Pancreas (tissue), 10 donors: ENCODE measurements around the gene FAM181A. TPM values are rescaled to one million over a fixed set of nuclear protein-coding genes. Genes with fewer than 3 reads are reported as not detected.

Experiments used
- ATAC-seq, 4 donors: fragments of 200-7000 bp; cut with Tn5 transposase; one replicate each; pipeline versions ENCODE4 v1.8.0 to v1.9.1; 2020; ENCODE audit warnings: mild to moderate bottlenecking in 4 of 4, moderate library complexity in 4 of 4
- DNase-seq, 6 donors: peaks; one replicate each; pipeline ENCODE4 v3.0.0-alpha.2; 2020
- FAIRE-seq: peaks from 2 replicates; lab custom pipeline; 2012; peaks lifted over from hg19 to GRCh38; lab: Jason Lieb, UNC
- H3K27ac ChIP-seq, 4 donors: fragments of 200-600 bp; sonication (generic); 1 replicate in 3 of 4; 2 replicates in 1 of 4; pipeline versions ENCODE4 v1.5.0 to v1.8.0; 2020
- H3K27me3 ChIP-seq, 4 donors: fragments of 200-600 bp; one replicate each; pipeline ENCODE4 v1.8.0; 2021
- H3K36me3 ChIP-seq, 3 donors: fragments of 200-600 bp; sonication (generic) in 1 of 3; one replicate each; pipeline versions ENCODE4 v1.5.0 to v1.8.0; 2020 to 2021
- H3K4me1 ChIP-seq, 3 donors: fragments of 200-600 bp; one replicate each; pipeline ENCODE4 v1.8.0; 2021
- H3K4me3 ChIP-seq, 4 donors: fragments of 200-600 bp; sonication (generic) in 2 of 4; one replicate each; pipeline versions ENCODE4 v1.5.0 to v1.8.0; 2020 to 2021
- H3K9me3 ChIP-seq, 4 donors: fragments of 200-600 bp; one replicate each; pipeline ENCODE4 v1.8.0; 2021
- CTCF ChIP-seq, 4 donors: fragments of 200-600 bp; sonication (generic) in 3 of 4; IDR thresholded peaks; one replicate each; pipeline versions ENCODE4 v1.5.0 to v1.8.0; 2021; ENCODE audit warnings: antibody characterized with exemption in 4 of 4
- WGBS, 2 donors: extraction: QIAGEN DNeasy Blood & Tissue Kit; methylation state at CpG; one replicate each; pipeline ENCODE4 v1.1.7; 2013; 5-methylcytosine and 5-hydroxymethylcytosine counted together
- intact Hi-C, 3 donors: fragments of 100-400 bp; cut with DNase I; formaldehyde crosslinking; loops; one replicate each; pipeline versions ENCODE4 v1.11.1 to v1.14.2; 2022
- polyA plus RNA-seq, 2 donors: library from polyadenylated mRNA; stranded (reverse); fragments of 200-250 nt; gene quantifications; one replicate each; pipeline ENCODE4 v1.2.3, GENCODE V29; 2013
- total RNA-seq, 6 donors: library from RNA; stranded (reverse); fragmentation: NEBNext Ultra II Directional in 4 of 6; extraction: Animal tissue kit (Norgen Biotek cat#: 25700) in 4 of 6; gene quantifications; one replicate each; pipeline versions ENCODE4 v1.2.1 to v1.2.4, GENCODE V29; 2021 to 2023
- donor health status: healthy with polysubstance abuse.
- donor health status: DM: no; HTN: no; CAD: no; lungs with moderate emphysema.
- donor health status: DM: no; HTN: no; CAD: no.
- donor health status: control.
- donor health status: control.
- donor health status: Bipolar disorder and iron deficiency.
- donor health status: DM: yes; HTN: yes; CAD: no.
- donor health status: DM: no; HTN: no; CAD: no.
- donor health status: DM: no; HTN: no; CAD: no.
- donor health status: DM: yes; HTN: yes; CAD: no.

Gene FAM181A
- total and polyA plus RNA-seq, 8 donors: not detected

GRCh38 chr14:93880021-93880820 lies 46.9 kb upstream of the FAM181A start:
- no peaks in the 10 kb centered on the region for H3K36me3 ChIP-seq
- no peaks in the 10 kb centered on the region for H3K9me3 ChIP-seq
- TF ChIP-seq CTCF (IDR thresholded peaks at IDR 0.05): no peak
- WGBS, 2 donors: 35 to 43% methylated on average over 11 of the region's 11 CpGs
- ATAC-seq: peak in 3 of 4 donors; percentile 24 to 62 (median 47)
- H3K4me3 ChIP-seq: peak overlapping the region in 1 of 4 donors; percentile 11
- no peak for FAIRE-seq
- no peak overlapping the region for H3K27ac ChIP-seq
- no peaks in the 10 kb centered on the region for H3K27me3 ChIP-seq
- H3K4me1 ChIP-seq: no peaks in the 10 kb centered on the region
- DNase-seq: peak in 2 of 6 donors; percentile 13 to 18
- intact Hi-C loops: no loop called here

GRCh38 chr14:93884950-93885349 lies 42.2 kb upstream of the FAM181A start:
- no peak for FAIRE-seq
- Histone ChIP-seq H3K27ac (no peak overlapping the region), H3K27me3 (peaks cover 0 to 4% (median 0%) of the 10 kb centered on the region in 4 donors), H3K4me3 (no peak overlapping the region), H3K9me3 (no peaks in the 10 kb centered on the region), H3K4me1 (no peaks in the 10 kb centered on the region), H3K36me3 (no peaks in the 10 kb centered on the region)
- no peak for DNase-seq
- TF ChIP-seq CTCF (IDR thresholded peaks at IDR 0.05): no peak
- no peak for ATAC-seq
- 76 to 80% methylated on average over 1 of the region's 1 CpG for WGBS, 2 donors
- intact Hi-C loops: no loop called here

- DNase-seq: no peak
- WGBS, 2 donors: 38 to 57% methylated on average over 12 of the region's 12 CpGs
- intact Hi-C loops: no loop called here
These were observed 38.1 kb upstream of the FAM181A start for GRCh38 chr14:93888995-93889394.

GRCh38 chr14:93889739-93890483 lies 37.2 kb upstream of the FAM181A start:
- no peak for DNase-seq
- Histone ChIP-seq H3K27me3 (peaks cover 0 to 4% (median 0%) of the 10 kb centered on the region in 4 donors), H3K4me1 (no peaks in the 10 kb centered on the region), H3K36me3 (no peaks in the 10 kb centered on the region), H3K27ac (no peak overlapping the region), H3K4me3 (no peak overlapping the region), H3K9me3 (no peaks in the 10 kb centered on the region)
- intact Hi-C loops: loop anchor here in 1 of 3 donors (5.0 kb wide), 1 partner anchor 233 kb away; no protein-coding TSS in a partner anchor
- WGBS, 2 donors: 64 to 67% methylated on average over 9 of the region's 9 CpGs
- no peak for TF ChIP-seq CTCF (IDR thresholded peaks at IDR 0.05)
- ATAC-seq: no peak
- no peak for FAIRE-seq

More at GRCh38 chr14:93888995-93889394, 38.1 kb upstream of the FAM181A start:
- no peaks in the 10 kb centered on the region for H3K4me1 ChIP-seq
- no peak for TF ChIP-seq CTCF (IDR thresholded peaks at IDR 0.05)
- H3K36me3 ChIP-seq: no peaks in the 10 kb centered on the region
- FAIRE-seq (no peak), ATAC-seq (no peak)
- no peak overlapping the region for H3K4me3 ChIP-seq
- H3K27ac ChIP-seq: no peak overlapping the region
- H3K9me3 ChIP-seq: no peaks in the 10 kb centered on the region
- H3K27me3 ChIP-seq: peaks cover 0 to 4% (median 0%) of the 10 kb centered on the region in 4 donors
